ENCODE measurements around the gene MYH9. TPM values are rescaled to one million over a fixed set of nuclear protein-coding genes. Genes with fewer than 3 reads are reported as not detected.

MYH9 gene
- total RNA-seq, 2 donors from 2014 or later = 1,447 to 1,631 TPM

DNA sequence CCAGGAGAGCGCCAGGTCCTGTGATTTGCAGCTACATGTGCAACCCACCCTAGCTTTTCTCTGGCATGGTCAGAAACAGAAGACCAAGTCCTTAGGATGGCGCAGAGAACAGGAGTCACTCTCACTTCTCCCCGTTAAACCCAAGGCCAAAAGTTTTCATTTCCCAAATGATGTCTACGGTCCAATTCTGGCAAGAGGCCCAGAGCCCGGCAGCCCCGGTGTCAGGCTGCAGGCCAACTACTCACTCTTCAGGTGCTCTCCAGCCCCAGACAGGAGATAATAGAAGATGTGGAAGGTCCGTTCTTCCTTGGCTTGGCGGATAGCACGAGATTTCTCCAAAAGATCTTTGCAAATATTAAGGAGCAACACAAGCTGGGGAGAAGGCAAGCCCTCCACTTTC is 67.2 kb downstream of the MYH9 start:
- Histone ChIP-seq H3K4me3 (no peak overlapping the region), H3K36me3 (peaks cover 78% of the 10 kb centered on the region), H3K4me1 (ENCODE audit: control insufficient read depth in 1 of 2, low read depth in 2 of 2) (peaks cover 22 to 57% of the 10 kb centered on the region in 2 donors), H3K27me3 (replicated peaks; ENCODE audit: insufficient read depth) (no peaks in the 10 kb centered on the region), H3K27ac (peak overlapping the region; percentile 99 to 100), H3K9me3 (no peaks in the 10 kb centered on the region)
- TF ChIP-seq, protein P1, sequence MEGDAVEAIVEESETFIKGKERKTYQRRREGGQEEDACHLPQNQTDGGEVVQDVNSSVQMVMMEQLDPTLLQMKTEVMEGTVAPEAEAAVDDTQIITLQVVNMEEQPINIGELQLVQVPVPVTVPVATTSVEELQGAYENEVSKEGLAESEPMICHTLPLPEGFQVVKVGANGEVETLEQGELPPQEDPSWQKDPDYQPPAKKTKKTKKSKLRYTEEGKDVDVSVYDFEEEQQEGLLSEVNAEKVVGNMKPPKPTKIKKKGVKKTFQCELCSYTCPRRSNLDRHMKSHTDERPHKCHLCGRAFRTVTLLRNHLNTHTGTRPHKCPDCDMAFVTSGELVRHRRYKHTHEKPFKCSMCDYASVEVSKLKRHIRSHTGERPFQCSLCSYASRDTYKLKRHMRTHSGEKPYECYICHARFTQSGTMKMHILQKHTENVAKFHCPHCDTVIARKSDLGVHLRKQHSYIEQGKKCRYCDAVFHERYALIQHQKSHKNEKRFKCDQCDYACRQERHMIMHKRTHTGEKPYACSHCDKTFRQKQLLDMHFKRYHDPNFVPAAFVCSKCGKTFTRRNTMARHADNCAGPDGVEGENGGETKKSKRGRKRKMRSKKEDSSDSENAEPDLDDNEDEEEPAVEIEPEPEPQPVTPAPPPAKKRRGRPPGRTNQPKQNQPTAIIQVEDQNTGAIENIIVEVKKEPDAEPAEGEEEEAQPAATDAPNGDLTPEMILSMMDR (IDR thresholded peaks at IDR 0.05) = no peak
- no peak for DNase-seq (ENCODE audit: low spot score)
- ATAC-seq (ENCODE audit: insufficient number of reproducible peaks, low FRiP score, low read depth) = no peak

DNA sequence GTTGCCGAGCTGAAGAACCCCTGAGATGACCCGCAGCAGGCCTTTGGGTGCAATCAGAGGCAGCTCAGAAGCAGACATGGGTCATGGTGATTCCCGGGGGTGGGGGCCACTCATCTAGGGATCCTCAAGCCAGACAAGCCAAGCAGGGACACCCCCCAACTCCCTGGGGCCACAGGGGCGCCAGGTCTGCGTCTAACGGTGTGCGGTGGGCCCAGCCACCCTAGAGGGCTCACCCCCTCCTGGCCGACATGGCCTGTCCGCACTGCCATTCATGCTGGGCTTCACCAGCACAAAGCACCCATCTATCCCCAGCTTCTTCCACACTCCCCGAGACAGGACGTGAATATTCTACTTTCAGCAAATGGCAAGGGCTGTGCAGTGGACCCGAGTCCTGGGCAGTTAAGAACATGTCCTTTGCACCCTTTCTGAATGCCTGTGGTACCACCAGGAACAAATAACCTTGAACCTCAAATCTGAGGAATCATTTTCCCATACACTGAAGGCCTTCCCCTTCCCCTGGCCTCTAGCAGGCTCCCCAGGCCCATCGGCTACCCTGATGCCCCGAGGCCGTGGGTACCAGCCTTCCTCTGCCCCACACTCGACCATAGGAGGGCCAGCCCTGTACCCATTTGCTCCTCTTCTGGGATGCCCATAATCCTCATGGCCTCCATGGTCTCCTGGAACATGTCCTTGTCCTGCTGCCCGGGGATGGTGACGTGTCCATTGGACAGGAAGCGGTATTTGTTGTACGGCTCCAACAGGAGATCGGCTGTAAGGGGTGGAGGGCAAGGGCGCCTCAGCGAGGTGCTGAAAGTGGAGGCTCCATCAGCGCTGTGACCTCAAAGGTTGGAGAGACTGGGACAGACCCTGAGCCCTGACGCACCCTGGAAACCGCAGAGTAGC is 67.9 kb downstream of the MYH9 start:
- peaks cover 20 to 50% of the 10 kb centered on the region in 2 donors for H3K4me1 ChIP-seq (ENCODE audit: control insufficient read depth in 1 of 2, low read depth in 2 of 2)
- DNase-seq (ENCODE audit: low spot score) (no peak), ATAC-seq (ENCODE audit: insufficient number of reproducible peaks, low FRiP score, low read depth) (no peak)
- TF ChIP-seq, protein P1 (IDR thresholded peaks at IDR 0.05) = no peak
- no peaks in the 10 kb centered on the region for H3K27me3 ChIP-seq (replicated peaks; ENCODE audit: insufficient read depth)
- H3K4me3 ChIP-seq = no peak overlapping the region
- H3K36me3 ChIP-seq = peaks cover 82% of the 10 kb centered on the region
- no peaks in the 10 kb centered on the region for H3K9me3 ChIP-seq
- H3K27ac ChIP-seq = peak overlapping the region; percentile 99 to 100

DNA sequence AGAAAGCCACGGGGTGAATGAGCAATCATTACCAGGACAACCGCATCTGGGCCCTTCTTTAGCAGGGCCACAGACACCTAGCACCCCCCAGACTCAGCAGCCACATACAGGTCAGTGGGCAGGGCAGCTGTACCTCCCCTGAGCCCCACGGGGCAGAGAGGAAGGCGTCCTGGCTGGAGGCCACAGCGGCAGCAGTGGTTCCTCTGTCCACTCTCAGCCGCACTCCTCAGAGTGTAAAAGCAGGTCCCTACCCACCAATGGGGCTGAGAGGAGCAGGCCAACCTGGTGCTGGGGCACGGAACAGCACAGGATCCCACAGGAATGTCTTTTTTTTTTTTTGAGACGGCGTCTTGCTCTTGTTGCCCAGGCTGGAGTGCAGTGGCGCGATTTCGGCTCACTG is 69.3 kb downstream of the MYH9 start:
- Histone ChIP-seq H3K9me3 (no peaks in the 10 kb centered on the region), H3K4me3 (no peak overlapping the region), H3K4me1 (ENCODE audit: control insufficient read depth in 1 of 2, low read depth in 2 of 2) (peaks cover 6 to 36% of the 10 kb centered on the region in 2 donors), H3K36me3 (peaks cover 93% of the 10 kb centered on the region), H3K27ac (peak overlapping the region; percentile 99 to 100), H3K27me3 (replicated peaks; ENCODE audit: insufficient read depth) (no peaks in the 10 kb centered on the region)
- TF ChIP-seq, protein P1 (IDR thresholded peaks at IDR 0.05) = no peak
- ATAC-seq (ENCODE audit: insufficient number of reproducible peaks, low FRiP score, low read depth) (no peak), DNase-seq (ENCODE audit: low spot score) (no peak)

DNA sequence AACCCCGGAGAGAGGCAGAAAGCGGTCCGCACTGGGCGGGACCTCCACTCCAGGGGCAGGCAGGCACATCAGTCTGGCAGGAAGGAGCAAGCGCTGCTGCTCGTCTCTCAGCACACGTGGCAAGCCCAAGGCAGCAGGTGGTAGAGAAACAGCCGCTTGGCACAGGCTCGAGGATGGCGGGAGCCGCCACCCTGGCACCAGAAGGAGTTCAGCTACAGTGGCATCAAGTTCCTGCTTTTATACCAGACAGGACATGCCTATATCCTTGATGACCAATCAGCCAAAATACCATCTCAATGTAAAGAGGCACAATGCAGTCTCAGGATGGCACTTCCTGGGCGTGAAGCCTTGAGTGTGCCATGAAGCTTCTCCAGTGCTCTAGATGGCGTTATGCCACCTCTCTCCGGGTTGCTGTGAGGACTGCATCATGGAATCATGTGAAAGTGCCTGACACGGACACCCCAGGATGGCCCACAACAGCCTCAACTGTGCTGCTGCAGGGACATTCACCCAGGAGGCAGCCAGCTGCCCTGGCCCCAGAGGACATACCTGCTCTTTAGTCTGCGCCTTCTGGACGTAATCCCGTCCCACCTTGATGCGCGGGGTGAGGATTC is 70.0 kb downstream of the MYH9 start:
- Histone ChIP-seq H3K9me3 (no peaks in the 10 kb centered on the region), H3K27me3 (replicated peaks; ENCODE audit: insufficient read depth) (no peaks in the 10 kb centered on the region), H3K27ac (peak overlapping the region; percentile 99 to 100), H3K36me3 (peaks cover 94% of the 10 kb centered on the region), H3K4me3 (no peak overlapping the region), H3K4me1 (ENCODE audit: control insufficient read depth in 1 of 2, low read depth in 2 of 2) (peaks cover 2 to 29% of the 10 kb centered on the region in 2 donors)
- TF ChIP-seq, protein P1 (IDR thresholded peaks at IDR 0.05) = no peak
- DNase-seq (ENCODE audit: low spot score) = no peak
- ATAC-seq (ENCODE audit: insufficient number of reproducible peaks, low FRiP score, low read depth) = no peak

DNA sequence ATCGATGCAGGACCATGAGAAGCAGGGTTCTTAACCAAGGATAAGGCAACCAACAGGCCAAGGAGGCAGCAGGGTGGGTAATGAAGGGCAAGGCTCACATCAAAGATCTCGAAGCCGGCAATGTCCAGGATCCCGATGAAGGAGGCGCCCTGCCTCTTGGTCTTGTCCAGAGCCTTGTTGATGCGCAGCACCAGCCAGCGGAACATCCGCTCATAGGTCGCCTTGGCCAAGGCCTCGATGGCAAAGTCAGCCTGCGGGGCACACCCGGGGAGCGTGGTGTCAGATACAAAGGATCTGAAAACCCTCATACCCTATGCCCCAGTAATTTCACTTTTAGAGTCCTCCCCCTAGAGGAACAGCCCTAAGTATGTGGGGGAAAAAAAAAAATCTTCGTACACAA is 71.3 kb downstream of the MYH9 start:
- DNase-seq (ENCODE audit: low spot score) = no peak
- Histone ChIP-seq H3K36me3 (peaks cover 94% of the 10 kb centered on the region), H3K27ac (peak overlapping the region in 1 of 2 donors; percentile 33), H3K9me3 (no peaks in the 10 kb centered on the region), H3K4me1 (ENCODE audit: control insufficient read depth in 1 of 2, low read depth in 2 of 2) (peaks cover 0 to 19% of the 10 kb centered on the region in 2 donors), H3K27me3 (replicated peaks; ENCODE audit: insufficient read depth) (no peaks in the 10 kb centered on the region), H3K4me3 (no peak overlapping the region)
- TF ChIP-seq, protein P1 (IDR thresholded peaks at IDR 0.05) = no peak
- no peak for ATAC-seq (ENCODE audit: insufficient number of reproducible peaks, low FRiP score, low read depth)

Data from thoracic aorta (tissue), 2 donors.